HG03354 (cell line): ENCODE measurements around the gene CALY.
A peak's percentile ranks its signal among the peaks of the same experiment; 100 is the strongest.
"Not testable (repeated sequence)": the region's sequence is repeated elsewhere in the genome, so short reads cannot be mapped to it uniquely, and the experiment has no call there.

Source experiments
- ATAC-seq: cut with Tn5 transposase; IDR thresholded peaks from one replicate; pipeline ENCODE4 v1.9.1; 2021; ENCODE audit warnings: mild to moderate bottlenecking; ENCODE audit not compliant: unreplicated experiment, poor library complexity, severe bottlenecking

CALY gene

DNA sequence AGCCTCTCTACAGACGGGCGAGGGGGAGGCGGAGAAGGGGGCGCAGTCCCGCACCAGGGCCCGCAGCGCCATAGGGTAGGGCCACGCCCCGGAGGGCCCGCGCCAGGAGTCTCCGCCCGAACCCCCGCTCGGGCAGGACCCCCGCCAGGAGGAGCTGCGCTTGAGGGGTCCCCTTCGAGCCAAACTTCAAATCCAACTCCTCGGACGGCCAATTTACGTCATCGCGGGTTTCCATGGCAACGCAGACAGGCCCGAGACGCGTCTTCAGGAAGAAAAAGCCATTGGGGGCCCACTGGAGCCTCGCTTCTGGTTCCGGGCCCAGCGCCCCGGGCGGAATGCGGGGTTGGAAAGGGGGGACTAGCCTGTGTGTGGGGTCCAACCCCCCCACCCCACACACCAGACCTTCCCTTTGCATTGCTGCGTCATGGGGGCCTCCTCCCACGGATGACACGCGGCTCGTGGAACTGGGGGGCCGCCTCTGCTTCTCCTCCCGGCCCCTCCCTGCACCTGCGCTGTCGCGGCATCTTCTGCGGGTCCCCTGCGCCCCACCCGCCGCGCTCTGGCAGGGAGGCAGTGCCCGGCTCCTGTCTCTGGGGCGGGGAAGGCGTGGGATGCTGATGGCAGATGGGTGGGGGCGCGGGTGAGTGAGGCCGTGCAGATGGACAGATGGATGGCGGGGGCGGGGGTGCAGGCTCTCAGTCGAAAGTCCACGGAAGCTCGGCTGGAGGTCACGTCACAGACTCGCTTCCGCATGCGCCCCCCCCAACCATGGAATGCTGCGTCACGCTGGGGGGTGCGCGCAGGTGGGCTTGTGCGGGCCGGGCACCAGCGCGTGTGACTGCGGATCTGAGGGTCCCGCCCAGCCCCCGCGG, 1.2 kb downstream of the CALY start:
- no peak for ATAC-seq

DNA sequence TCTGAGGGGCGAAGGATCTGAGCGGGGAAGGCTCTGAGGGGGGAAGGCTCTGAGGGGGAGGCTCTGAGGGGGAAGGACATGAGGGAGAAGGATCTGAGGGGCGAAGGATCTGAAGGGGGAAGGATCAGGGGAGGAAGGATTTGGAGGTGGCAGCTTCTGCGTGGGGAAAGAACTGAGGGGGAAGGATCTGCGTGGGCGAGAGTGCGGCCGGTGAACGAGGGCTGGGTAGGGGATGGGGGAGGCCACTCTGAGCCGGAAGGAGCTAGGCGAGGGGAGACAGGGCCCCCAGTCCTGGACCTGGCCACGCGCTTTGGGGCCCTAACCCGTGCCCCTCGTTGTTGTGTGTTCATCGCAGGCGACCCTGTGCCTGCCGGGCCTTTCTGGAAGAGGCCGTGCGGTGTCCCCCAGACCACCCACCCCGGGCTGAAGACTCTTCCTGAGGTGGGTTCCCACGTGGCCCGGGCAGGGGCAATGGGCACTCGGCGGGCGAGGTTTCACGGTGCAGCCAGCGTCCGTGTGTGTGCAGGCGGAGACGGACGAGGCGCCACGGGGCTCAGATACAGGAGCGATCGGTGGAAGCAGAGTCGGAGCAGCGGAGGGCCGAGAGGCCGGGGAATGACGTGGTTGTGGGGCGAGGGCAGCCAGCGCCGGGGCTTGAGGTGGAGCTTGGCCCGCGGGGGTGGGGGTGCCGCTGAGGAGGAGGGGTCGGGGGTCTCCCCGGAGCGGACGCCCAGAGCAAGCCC, 2.0 kb downstream of the CALY start:
- ATAC-seq = no peak

DNA sequence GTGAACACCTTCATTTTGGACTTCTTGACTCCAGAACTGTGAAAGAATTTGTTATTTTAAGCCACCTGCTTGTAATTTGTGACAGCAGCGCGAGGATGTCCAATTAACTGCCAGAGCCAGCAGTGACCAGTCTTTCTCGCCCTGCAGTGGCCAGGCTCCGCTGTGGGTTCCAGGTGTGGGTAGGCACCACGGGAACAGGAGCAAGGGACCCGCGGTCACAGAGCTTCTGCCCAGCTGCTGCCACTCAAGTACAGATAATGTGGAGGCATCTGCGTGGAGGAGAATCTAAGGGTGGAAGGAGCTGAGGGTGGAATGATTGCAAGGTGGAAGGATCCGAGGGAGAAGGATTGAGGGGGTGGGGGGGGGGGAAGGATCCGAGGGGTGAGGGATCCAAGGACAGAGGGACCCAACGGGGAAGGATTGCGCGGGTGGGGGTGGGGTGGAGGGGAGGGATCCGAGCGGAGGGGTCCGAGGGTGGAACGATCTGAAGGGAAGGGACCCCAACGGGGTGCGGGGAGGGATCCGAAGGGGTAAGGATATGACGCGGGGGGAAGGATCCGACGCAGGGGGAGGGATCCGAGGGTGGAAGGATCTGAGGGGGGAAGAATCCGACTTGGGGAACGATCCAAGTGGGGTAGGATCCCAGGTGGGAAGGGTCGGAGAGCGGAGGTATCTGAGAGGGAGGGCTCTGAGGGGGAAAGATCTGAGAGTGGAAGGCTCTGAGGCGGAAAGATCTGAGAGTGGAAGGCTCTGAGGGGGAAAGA, 3.6 kb downstream of the CALY start:
- ATAC-seq = no peak

DNA sequence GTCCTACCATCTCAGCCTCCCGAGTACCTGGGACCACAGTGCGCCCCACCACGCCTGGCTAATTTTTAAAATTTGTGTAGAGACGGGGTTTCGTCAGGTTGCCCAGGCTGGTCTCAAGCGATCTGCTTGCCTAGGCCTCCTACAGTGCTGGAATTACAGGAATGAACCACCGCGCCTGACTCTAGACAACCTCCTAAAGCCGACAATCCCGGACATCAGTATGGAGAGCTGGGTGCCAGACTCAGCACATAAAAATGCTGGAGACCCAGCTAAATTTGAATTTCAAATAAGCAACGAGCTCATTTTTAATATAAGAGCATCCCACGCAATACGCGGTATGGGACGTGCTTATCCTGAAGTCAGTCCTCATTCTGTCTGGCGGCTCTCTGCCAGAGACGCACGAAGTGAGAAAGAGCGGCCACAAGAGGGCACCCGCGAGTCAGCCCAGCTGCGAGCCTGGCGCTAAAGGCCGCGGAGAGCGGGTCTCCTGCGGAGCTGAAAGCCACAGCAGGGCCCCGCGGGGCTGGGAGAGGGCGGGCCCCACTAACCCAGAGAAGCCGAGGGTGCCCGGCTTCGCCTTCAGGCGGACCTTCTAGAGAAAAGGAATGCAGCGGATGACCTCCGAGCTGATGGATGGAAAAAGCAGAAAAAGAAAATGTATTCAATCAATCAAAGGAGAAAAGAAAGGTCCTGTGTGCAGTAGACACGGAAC, 7.0 kb downstream of the CALY start:
- ATAC-seq = peak; percentile 85

DNA sequence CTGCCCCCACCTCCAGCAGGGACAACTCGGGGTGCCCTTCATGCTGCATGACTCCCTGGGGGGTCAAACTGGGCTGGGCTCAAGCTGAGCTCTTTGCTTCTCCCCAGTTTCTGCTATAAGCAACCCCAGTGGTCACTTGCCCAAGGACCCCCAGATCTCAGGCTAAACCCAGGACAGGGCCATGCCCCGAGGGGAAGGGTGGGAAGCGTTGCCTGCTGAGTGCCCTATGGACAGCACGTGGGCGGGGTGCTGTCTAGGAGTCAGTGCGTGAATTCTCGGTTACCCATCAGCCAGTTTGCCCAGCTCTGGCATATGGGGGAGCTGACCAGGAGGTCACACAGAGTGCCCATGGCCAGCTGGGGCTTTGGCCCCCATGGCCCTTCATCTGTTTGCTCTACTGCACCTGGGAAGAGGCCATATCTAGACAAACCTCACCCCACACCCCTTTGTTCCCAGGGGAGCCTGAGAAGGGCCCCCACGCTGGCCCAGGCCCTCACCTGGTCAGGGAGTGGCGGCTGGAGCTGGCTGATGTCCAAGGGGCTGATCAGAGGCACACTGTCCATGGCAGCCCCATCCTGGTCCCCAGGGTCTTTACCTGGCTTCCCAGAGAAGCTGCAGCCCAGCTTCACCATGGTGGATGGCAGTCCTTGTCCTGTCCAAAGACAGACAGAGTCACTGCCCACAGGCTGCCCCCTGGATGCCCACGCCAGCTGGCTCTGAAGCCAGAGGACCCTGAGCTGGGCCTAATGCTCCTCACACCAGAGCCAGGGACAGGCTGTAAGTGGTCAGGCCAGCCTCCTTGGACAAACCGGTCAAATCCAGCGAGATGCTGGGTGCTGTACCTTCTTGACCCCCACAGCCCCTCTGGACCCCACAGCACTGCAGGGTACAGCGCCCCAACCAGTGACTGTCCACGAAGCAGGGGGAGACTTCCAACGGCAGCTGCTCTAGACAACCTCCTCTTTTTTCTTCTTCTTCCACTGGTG, 8.0 kb downstream of the CALY start:
- ATAC-seq = no peak

DNA sequence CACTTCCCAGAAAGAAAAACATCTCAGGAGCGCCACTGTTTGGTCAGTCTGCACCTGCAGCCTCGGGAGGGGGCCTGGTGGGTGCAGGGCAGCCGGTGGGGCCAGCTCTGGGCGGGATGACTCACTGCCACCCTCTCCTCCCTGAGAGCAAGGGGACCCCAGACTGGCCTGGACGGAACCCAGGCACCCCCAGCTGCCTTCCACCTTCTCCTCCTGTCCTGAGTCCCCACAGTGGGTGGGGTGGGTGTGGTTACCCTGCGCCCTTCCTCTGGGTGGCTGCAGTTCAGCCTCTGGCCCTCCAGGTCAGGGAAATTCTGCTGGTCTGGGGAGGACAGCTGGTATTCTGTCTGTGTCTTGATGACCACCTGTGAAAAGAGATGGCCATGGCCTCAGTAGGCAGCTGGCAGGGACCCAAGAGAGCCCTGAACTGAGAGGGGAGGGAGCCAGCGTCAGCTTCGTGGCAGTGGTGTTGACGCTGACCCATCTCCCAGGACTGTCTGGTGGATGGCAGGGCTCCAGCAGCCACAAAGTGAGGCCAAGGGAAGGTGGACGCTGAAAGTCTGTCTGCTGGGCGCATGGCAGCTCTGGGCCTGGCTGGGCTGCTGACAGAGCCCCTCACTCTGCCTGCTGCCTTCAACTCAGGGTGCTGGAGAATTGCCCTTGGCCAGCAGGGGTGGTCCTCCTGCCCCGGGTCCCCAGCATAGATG, 8.9 kb downstream of the CALY start:
- ATAC-seq = no peak

DNA sequence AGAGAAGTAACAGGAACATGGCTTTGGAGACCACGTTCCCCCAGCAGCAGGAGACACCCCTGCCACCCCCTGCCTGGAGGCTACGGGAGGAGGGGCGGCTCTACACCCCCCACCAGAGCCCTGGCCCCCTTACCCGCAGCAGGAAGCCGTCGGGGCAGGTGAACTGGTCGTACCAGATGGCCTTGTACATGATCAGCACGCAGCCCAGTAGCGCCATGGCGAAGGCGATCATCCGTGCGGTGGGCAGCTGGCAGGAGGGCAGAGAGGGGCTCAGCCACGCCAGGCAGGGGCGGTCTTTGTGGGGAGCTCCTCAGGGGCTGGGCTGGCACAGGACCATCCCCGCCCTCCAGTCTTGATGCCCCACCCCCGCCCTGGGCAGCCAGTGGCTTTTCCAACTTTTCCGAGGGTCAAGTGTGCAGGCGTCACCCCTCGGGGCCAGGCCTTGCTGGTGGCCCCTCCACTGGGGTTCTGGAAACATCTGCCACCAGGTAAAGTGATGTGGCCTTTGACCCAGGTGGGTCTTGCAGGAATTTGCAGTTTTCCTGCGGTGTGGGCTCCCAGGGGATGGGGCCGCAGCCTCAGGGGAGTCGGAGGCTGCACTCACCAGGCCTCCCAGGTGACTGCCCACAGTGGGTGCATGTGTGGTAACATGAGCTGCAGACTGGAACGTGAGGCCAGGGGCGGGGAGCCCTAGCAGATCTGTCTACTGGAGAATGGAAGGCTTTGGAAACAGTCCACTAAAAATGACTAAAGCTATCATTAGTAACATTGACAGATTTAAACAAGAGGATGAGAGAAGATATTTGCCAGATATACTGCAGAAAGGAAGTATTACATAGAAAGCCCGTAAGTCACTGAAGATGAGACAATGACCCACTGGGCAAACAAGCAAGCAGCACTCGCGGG, 9.7 kb downstream of the CALY start:
- ATAC-seq = no peak

DNA sequence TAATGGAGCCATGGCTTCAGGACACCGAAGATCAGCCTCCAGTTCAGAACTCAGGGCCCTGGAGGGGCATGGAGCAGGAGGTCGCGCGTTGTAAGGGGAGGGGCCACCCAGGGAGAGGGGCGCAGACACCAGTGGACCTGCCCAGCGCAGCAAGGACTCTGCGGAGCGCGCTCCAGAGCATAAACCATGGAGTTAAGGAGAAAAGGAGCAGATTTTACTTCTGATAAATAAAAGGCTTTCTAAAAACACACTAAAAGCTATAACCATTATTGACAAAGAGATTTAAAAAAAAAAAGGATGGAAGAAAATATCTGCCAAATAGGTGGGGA, 10.5 kb downstream of the CALY start:
- ATAC-seq = no peak

DNA sequence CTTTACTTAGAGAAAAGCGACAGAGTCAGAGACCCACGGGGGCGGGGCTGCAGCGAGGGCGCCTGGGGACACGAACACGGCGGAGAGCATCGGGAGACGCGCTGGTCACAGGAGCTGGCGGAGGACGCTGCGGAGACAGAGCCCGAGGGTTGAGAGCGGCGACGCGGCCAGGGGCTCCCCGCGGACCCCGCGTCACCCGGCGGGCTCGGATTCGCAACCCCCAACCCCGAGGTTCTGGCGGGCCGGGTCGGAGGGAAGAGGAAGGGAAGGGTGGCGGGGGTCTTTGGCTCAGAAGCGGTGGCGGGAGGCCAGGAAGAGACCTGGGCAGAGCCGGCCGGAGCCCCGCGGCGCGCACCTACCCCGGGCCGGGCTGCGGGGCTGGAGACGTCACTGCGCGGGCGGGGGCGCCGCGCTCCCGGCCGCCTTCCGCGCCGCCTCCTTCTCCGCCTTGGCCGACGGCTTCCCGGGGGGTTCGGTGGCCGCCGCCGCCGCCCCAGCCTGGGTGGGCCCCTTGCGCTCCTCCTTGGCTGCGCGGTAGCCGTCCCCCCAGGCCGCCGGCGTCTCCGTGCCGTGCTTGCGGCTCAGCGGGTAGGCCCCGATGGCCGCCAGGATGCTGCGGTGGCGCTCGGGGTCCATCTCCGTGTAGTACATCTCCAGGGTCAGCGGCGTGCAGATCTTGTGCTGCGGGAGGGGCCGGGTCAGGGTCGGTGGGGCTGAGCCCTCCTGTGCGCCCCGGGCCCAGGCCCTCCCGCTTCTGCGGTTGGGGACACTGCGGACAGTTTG, 11.1 kb downstream of the CALY start:
- no peak for ATAC-seq

DNA sequence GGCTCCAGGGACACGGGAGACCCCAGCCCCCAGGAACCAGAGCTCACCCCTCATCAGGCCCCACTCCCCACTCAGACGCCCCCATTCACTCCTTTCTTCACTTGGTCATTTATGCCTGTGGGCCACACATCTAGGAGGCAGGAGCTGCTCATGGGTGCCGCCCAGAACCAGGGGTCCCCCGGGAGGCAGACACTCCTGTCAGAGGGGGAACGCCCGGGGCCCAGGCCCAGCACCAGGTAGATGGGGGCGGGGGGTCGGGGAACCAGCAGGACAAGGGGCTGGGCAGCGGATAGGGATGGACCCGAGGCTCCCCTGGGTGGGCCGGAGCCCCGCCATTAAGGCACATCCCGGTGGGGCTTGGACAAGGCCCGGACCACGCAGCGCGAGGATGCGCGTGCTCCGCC, 11.8 kb downstream of the CALY start:
- no peak for ATAC-seq

DNA sequence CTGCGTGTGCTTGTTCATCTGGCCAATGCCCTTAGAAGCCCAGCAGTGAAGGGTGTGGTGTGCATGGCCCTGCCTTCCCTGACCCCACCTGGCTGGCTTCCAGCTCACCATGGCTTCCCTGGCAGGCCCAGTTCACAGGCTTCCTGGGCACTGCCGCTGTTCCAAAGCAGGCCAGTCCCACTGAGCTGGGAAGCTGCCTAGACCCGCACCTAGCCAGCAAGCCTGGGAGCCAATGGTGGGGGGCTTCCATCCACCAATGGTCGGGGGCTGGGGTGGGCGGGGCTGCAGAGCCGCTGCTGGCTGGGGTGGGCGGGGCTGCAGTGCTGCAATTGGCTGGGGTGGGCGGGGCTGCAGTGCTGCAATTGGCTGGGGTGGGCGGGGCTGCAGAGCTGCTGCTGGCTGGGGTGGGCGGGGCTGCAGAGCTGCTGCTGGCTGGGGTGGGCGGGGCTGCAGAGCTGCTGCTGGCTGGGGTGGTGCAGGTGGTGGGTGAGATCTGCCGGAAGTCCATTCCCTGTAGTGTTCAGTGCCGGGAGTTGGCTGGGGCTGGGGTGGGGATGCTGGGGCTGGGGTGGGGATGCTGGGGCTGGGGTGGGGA, 12.4 kb downstream of the CALY start:
- peak; percentile 80 for ATAC-seq

DNA sequence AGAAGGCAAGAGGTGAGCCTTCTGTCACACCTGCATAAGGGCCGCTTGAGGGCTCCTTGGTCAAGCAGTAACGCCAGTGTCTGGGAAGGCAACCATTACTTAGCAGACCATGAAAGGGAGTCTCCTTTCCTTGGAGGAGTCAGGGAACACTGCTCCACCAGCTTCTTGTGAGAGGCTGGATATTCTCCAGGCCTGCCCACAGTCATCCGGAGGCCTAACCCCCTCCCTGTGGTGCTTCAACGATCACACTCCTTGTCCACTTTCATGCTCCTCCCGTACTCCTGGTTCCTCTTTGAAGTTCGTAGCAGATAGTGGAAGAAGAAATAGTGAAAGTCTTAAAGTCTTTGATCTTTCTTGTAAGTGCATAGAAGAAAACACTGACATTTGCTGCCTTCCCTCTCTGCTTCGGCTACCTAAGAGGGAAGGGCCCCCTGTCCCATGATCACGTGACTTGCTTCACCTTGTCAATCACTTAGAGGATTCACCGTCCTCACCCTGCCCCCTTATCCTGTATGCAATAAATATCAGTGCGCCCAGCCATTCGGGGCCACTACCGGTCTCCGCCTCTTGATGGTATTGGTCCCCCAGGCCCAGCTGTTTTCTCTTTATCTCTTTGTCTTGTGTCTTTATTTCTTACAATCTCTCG, 14.5 kb downstream of the CALY start:
- not testable (repeated sequence) for ATAC-seq

DNA sequence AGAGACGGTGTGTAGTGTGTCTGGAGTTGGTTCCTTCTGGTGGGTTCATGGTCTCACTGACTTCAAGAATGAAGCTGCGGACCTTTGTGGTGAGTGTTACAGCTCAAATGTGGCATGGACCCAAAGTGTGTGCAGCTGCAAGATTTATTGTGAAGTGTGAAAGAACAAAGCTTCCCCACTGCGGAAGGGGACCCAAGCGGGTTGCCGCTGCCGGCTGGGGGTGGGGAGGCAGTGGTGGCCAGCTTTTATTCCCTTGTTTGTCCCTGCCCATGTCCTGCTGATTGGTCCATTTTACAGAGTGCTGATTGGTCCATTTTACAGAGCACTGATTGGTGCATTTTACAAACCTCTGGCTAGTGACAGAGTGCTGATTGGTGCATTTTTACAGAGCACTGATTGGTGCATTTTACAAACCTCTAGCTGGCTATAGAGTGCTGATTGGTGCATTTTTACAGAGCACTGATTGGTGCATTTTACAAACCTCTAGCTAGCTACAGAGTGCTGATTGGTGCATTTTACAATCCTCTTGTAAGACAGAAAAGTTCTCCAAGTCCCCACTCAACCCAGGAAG, 15.8 kb downstream of the CALY start:
- ATAC-seq = not testable (repeated sequence)

DNA sequence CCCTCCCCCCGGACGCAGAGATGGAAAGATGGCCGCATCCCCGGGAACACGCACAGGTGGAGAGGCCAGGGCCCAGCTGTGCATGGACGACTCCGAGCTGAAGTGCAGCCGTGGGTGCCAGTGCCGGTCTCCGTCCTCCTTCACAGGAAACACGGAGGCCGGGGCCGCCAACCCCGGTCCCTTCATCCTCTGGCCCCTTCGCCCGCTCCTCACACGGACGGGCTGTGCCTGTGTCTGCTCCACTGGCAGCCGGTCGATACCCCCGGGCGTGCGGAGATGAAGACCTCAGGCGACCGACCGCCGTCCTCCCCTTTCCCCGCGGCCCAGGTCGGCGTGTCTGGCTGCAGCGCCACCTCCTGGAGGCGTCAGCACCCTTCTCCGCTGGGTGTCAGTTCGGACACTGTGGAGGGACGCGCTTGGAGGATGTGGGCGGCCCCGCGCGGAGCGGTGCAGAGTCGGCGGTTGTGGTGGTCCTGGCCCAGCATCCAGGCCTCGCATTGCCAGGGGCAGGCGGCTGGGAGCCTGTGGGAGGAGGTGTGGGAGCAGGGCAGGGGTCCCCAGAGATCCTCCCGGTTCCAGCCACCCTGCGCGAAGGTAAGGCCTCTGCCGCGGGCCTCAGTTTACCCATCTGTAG, 18.1 kb downstream of the CALY start:
- peak; percentile 91 for ATAC-seq

DNA sequence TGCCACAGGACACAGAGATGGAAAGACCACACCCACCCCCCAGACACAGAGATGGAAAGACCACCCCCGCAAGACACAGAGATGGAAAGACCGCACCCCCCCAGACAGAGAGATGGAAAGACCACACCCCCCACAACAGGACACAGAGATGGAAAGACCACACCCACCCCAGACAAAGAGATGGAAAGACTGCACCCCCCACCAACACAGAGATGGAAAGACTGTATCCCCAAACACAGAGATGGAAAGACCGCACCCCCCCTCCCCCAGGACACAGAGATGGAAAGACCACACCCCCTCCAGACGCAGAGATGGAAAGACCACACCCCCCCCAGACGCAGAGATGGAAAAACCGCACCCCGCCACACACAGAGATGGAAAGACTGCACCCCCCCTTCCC, 20.0 kb downstream of the CALY start:
- no peak for ATAC-seq
